ENCODE results near the gene SMARCC2. TPM values are rescaled to one million over a fixed set of nuclear protein-coding genes. Genes with fewer than 3 reads are reported as not detected.

SMARCC2 gene
- total and polyA plus RNA-seq, 2 of the 13 experiments (the other 11 are each of a cell fraction or from before 2014, with no cell fraction given), result 21.3 to 24.1 TPM

DNA sequence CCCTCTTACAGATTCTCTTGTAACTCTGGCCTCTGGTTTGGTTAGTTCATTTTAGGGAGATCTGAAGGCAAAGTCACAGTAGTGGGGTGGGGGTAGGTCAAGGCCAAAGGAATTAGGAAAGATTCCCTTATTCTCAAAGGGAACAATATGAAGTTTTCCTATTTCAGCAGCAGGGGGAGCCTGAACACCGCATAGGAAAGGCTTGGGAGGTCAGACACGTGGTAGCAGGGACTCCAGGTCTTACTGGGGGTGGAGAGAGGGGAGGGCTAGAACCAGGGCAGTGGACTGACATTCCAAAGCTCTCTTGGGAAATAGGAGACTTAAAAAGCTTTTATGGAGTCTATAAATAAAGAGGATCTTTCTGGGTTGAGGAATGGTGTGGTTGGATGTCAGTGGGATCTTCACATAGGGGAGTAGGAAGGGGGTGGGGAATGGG lies 69.9 kb downstream of the SMARCC2 start (continued):
- no peak for TF ChIP-seq ZNF563 (CRISPR knock-in tag; IDR thresholded peaks at IDR 0.05)
- TF ChIP-seq, protein P1, sequence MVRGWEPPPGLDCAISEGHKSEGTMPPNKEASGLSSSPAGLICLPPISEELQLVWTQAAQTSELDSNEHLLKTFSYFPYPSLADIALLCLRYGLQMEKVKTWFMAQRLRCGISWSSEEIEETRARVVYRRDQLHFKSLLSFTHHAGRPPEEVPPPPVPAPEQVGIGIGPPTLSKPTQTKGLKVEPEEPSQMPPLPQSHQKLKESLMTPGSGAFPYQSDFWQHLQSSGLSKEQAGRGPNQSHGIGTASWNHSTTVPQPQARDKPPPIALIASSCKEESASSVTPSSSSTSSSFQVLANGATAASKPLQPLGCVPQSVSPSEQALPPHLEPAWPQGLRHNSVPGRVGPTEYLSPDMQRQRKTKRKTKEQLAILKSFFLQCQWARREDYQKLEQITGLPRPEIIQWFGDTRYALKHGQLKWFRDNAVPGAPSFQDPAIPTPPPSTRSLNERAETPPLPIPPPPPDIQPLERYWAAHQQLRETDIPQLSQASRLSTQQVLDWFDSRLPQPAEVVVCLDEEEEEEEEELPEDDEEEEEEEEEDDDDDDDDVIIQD (CRISPR knock-in tag; IDR thresholded peaks at IDR 0.05; ENCODE audit: low read depth), result no peak
- no peak for TF ChIP-seq RFX1 (IDR thresholded peaks at IDR 0.05)
- no peak for TF ChIP-seq ZNF446 (CRISPR knock-in tag; IDR thresholded peaks at IDR 0.05)
- TF ChIP-seq ZNF34 (CRISPR knock-in tag; IDR thresholded peaks at IDR 0.05; ENCODE audit: borderline replicate concordance), result no peak
- TF ChIP-seq, protein P2, sequence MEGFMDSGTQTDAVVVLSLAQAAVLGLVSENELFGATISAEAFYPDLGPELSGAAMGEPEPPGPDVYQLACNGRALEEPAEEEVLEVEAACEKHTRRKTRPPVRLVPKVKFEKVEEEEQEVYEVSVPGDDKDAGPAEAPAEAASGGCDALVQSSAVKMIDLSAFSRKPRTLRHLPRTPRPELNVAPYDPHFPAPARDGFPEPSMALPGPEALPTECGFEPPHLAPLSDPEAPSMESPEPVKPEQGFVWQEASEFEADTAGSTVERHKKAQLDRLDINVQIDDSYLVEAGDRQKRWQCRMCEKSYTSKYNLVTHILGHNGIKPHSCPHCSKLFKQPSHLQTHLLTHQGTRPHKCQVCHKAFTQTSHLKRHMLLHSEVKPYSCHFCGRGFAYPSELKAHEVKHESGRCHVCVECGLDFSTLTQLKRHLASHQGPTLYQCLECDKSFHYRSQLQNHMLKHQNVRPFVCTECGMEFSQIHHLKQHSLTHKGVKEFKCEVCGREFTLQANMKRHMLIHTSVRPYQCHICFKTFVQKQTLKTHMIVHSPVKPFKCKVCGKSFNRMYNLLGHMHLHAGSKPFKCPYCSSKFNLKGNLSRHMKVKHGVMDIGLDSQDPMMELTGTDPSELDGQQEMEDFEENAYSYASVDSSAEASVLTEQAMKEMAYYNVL (CRISPR knock-in tag; IDR thresholded peaks at IDR 0.05; ENCODE audit: borderline replicate concordance), result no peak
- TF ChIP-seq KMT2B (CRISPR knock-in tag; IDR thresholded peaks at IDR 0.05), result no peak
- TF ChIP-seq, protein P3, sequence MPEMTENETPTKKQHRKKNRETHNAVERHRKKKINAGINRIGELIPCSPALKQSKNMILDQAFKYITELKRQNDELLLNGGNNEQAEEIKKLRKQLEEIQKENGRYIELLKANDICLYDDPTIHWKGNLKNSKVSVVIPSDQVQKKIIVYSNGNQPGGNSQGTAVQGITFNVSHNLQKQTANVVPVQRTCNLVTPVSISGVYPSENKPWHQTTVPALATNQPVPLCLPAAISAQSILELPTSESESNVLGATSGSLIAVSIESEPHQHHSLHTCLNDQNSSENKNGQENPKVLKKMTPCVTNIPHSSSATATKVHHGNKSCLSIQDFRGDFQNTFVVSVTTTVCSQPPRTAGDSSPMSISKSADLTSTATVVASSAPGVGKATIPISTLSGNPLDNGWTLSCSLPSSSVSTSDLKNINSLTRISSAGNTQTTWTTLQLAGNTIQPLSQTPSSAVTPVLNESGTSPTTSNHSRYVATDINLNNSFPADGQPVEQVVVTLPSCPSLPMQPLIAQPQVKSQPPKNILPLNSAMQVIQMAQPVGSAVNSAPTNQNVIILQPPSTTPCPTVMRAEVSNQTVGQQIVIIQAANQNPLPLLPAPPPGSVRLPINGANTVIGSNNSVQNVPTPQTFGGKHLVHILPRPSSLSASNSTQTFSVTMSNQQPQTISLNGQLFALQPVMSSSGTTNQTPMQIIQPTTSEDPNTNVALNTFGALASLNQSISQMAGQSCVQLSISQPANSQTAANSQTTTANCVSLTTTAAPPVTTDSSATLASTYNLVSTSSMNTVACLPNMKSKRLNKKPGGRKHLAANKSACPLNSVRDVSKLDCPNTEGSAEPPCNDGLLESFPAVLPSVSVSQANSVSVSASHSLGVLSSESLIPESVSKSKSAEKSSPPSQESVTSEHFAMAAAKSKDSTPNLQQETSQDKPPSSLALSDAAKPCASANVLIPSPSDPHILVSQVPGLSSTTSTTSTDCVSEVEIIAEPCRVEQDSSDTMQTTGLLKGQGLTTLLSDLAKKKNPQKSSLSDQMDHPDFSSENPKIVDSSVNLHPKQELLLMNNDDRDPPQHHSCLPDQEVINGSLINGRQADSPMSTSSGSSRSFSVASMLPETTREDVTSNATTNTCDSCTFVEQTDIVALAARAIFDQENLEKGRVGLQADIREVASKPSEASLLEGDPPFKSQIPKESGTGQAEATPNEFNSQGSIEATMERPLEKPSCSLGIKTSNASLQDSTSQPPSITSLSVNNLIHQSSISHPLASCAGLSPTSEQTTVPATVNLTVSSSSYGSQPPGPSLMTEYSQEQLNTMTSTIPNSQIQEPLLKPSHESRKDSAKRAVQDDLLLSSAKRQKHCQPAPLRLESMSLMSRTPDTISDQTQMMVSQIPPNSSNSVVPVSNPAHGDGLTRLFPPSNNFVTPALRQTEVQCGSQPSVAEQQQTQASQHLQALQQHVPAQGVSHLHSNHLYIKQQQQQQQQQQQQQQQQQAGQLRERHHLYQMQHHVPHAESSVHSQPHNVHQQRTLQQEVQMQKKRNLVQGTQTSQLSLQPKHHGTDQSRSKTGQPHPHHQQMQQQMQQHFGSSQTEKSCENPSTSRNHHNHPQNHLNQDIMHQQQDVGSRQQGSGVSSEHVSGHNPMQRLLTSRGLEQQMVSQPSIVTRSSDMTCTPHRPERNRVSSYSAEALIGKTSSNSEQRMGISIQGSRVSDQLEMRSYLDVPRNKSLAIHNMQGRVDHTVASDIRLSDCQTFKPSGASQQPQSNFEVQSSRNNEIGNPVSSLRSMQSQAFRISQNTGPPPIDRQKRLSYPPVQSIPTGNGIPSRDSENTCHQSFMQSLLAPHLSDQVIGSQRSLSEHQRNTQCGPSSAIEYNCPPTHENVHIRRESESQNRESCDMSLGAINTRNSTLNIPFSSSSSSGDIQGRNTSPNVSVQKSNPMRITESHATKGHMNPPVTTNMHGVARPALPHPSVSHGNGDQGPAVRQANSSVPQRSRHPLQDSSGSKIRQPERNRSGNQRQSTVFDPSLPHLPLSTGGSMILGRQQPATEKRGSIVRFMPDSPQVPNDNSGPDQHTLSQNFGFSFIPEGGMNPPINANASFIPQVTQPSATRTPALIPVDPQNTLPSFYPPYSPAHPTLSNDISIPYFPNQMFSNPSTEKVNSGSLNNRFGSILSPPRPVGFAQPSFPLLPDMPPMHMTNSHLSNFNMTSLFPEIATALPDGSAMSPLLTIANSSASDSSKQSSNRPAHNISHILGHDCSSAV (CRISPR knock-in tag; IDR thresholded peaks at IDR 0.05; ENCODE audit: borderline replicate concordance), result no peak
- TF ChIP-seq SSRP1 (CRISPR knock-in tag; IDR thresholded peaks at IDR 0.05), result no peak
- no peak for TF ChIP-seq ZNF468 (CRISPR knock-in tag; IDR thresholded peaks at IDR 0.05)
- TF ChIP-seq, protein P4, sequence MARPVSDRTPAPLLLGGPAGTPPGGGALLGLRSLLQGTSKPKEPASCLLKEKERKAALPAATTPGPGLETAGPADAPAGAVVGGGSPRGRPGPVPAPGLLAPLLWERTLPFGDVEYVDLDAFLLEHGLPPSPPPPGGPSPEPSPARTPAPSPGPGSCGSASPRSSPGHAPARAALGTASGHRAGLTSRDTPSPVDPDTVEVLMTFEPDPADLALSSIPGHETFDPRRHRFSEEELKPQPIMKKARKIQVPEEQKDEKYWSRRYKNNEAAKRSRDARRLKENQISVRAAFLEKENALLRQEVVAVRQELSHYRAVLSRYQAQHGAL (CRISPR knock-in tag; IDR thresholded peaks at IDR 0.05; ENCODE audit: not compliant biosample characterization), result no peak
- no peak for TF ChIP-seq CAMTA2 (CRISPR knock-in tag; IDR thresholded peaks at IDR 0.05; ENCODE audit: borderline replicate concordance)
- no peak for TF ChIP-seq ZNF775 (CRISPR knock-in tag; IDR thresholded peaks at IDR 0.05; ENCODE audit: borderline replicate concordance)
- TF ChIP-seq SOX5 (CRISPR knock-in tag; IDR thresholded peaks at IDR 0.05; ENCODE audit: borderline replicate concordance), result peak; percentile 22; the same call in 1 of the 2 replicates
- no peak for TF ChIP-seq GATA4 (IDR thresholded peaks at IDR 0.05; ENCODE audit: borderline replicate concordance, low read depth)
- peak; percentile 40; the same call in 1 of the 2 replicates for TF ChIP-seq KMT2A (CRISPR knock-in tag; IDR thresholded peaks at IDR 0.05)
- TF ChIP-seq, protein P5, sequence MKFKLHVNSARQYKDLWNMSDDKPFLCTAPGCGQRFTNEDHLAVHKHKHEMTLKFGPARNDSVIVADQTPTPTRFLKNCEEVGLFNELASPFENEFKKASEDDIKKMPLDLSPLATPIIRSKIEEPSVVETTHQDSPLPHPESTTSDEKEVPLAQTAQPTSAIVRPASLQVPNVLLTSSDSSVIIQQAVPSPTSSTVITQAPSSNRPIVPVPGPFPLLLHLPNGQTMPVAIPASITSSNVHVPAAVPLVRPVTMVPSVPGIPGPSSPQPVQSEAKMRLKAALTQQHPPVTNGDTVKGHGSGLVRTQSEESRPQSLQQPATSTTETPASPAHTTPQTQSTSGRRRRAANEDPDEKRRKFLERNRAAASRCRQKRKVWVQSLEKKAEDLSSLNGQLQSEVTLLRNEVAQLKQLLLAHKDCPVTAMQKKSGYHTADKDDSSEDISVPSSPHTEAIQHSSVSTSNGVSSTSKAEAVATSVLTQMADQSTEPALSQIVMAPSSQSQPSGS (CRISPR knock-in tag; IDR thresholded peaks at IDR 0.05), result no peak
